A172 (cell line): ENCODE data around the gene METTL8. TPM values are rescaled to one million over a fixed set of nuclear protein-coding genes. Genes with fewer than 3 reads are reported as not detected.
"Not testable (repeated sequence)": the region's sequence is repeated elsewhere in the genome, so short reads cannot be mapped to it uniquely, and the experiment has no call there.

Experiments
- DNase-seq: peaks from one replicate; pipeline ENCODE4 v3.0.0-alpha.2; 2015; ENCODE audit warnings: low spot score
- total RNA-seq: library from RNA; depleted of rRNA; stranded (reverse); fragments of >200 nt; shearing (Covaris generic); gene quantifications from 2 replicates; pipeline ENCODE4 v1.2.3, GENCODE V29; 2014

The METTL8 gene
- total RNA-seq, 1 experiment from 2014 or later, result 79.1 TPM

GRCh38 chr2:171345971-171346722 is 87.6 kb downstream of the METTL8 start:
- DNase-seq, result peak; percentile 3

- DNase-seq, result no peak
Observed at GRCh38 chr2:171344182-171344581, 89.6 kb downstream of the METTL8 start.

GRCh38 chr2:171342067-171342413 is 91.8 kb downstream of the METTL8 start:
- no peak for DNase-seq

- no peak for DNase-seq
Observed at GRCh38 chr2:171341394-171342066, 92.3 kb downstream of the METTL8 start.

GRCh38 chr2:171334946-171335345 is 98.8 kb downstream of the METTL8 start:
- no peak for DNase-seq

- no peak for DNase-seq
Observed at GRCh38 chr2:171334171-171334570, 99.6 kb downstream of the METTL8 start.

GRCh38 chr2:171330155-171330956 is 103.4 kb downstream of the METTL8 start:
- DNase-seq, result no peak

GRCh38 chr2:171327043-171327496 is 106.7 kb downstream of the METTL8 start:
- DNase-seq, result no peak

- DNase-seq, result no peak
Observed at GRCh38 chr2:171325886-171326585, 107.8 kb downstream of the METTL8 start.

GRCh38 chr2:171323971-171324528 is 109.7 kb downstream of the METTL8 start:
- DNase-seq, result no peak

- DNase-seq, result no peak
Observed at GRCh38 chr2:171322928-171323327, 110.9 kb downstream of the METTL8 start.

GRCh38 chr2:171320731-171321130 is 113.1 kb downstream of the METTL8 start:
- no peak for DNase-seq

GRCh38 chr2:171320208-171320621 is 113.6 kb downstream of the METTL8 start:
- no peak for DNase-seq

- peak; percentile 8 for DNase-seq
Observed at GRCh38 chr2:171319164-171319810, 114.5 kb downstream of the METTL8 start.

- DNase-seq, result no peak
Observed at GRCh38 chr2:171318463-171318934, 115.3 kb downstream of the METTL8 start.

- no peak for DNase-seq
Observed at GRCh38 chr2:171317492-171318125, 116.2 kb downstream of the METTL8 start.

GRCh38 chr2:171316755-171317337 is 116.9 kb downstream of the METTL8 start:
- no peak for DNase-seq

GRCh38 chr2:171316220-171316619 is 117.6 kb downstream of the METTL8 start:
- peak; percentile 9 for DNase-seq

GRCh38 chr2:171315781-171316180 is 118.0 kb downstream of the METTL8 start:
- no peak for DNase-seq

- DNase-seq, result not testable (repeated sequence)
Observed at GRCh38 chr2:171312182-171312581, 121.6 kb downstream of the METTL8 start.
